Keratinocyte (primary cell): ENCODE data around the gene DSTN.

Experiments used
- CTCF ChIP-seq, 3 experiments: IDR thresholded peaks in 1 of 3; conservative IDR thresholded peaks in 1 of 3; optimal IDR thresholded peaks in 1 of 3; 2 replicates in 2 of 3; 3 replicates in 1 of 3; pipeline versions ENCODE3 to v1.5.1; 2011; ENCODE audit warnings: low read length in 3 of 3, mild to moderate bottlenecking in 3 of 3, moderate library complexity in 2 of 3, control low read depth in 1 of 3, inconsistent platforms in 1 of 3; ENCODE audit not compliant: insufficient read depth in 2 of 3; ENCODE audit errors: extremely low read depth in 1 of 3
- EZH2 ChIP-seq: IDR thresholded peaks from one replicate; pipeline ENCODE4 v1.6.1; 2012; ENCODE audit warnings: inconsistent platforms, mild to moderate bottlenecking, low read length, moderate library complexity

- TF ChIP-seq CTCF (optimal IDR thresholded peaks at IDR 0.05 in 1 of 3, IDR thresholded peaks at IDR 0.05 in 1 of 3, conservative IDR thresholded peaks at IDR 0.05 in 1 of 3; ENCODE audit: extremely low read depth in 1 of 3, insufficient read depth in 2 of 3, low read length in 3 of 3) (no peak), EZH2 (no peak)
Measured at GRCh38 chr20:17542993-17543412, 26.9 kb upstream of the DSTN start.
